ENCODE measurements around the gene PDGFRB. TPM values are rescaled to one million over a fixed set of nuclear protein-coding genes. Genes with fewer than 3 reads are reported as not detected.

The PDGFRB gene
- total RNA-seq, 6 experiments from 2014 or later: 6.8 to 19.5 (median 9.4) TPM

DNA sequence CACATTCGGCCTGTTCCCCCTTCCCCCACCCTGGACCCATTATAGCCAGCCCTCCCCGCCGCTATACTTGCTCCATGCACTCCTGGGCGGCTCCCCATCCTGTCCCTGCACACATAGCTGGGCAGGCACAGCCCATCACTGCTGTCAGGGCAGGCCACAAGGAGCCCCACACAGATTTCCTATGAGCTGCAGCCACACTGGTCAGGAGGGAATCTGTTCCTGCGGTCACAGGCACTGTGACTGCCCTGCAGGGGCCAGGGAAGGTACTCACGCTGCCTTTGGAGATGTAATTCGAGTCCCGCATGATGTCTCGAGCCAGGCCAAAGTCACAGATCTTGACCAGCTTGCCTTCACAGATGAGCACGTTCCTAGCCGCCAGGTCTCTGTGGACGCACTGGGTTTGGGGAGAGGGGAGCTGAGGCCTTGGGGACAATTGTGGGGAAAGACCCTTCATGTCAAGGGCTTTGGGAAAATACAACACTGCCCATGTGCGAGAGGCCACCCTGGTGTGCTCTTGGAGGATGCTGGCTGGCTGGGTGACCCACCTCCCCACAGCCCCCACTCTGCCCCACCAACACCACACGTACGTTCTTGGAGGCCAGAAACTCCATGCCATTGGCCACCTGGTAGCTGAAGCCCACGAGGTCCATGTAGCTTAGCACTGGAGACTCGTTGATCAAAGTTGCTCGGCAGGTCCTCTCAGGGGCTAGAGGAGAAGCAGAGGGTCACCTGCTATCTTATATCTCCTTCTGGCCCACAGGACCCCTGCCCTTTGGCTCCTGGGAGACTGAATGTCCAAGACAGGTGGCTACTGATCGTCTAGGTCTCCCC is 34.8 kb downstream of the PDGFRB start:
- 90% methylated on average over 9 of the region's 19 CpGs for WGBS (ENCODE audit: insufficient coverage, low coverage, low lambda C conversion rate, missing lambda C conversion rate)
- H3K4me1 ChIP-seq: no peaks in the 10 kb centered on the region
- DNase-seq (peak in 1 of 3 donors; percentile 38), ATAC-seq (no peak)
- no peaks in the 10 kb centered on the region for H3K36me3 ChIP-seq
- no peak for TF ChIP-seq POLR2A (IDR thresholded peaks at IDR 0.05)
- TF ChIP-seq, protein P1, sequence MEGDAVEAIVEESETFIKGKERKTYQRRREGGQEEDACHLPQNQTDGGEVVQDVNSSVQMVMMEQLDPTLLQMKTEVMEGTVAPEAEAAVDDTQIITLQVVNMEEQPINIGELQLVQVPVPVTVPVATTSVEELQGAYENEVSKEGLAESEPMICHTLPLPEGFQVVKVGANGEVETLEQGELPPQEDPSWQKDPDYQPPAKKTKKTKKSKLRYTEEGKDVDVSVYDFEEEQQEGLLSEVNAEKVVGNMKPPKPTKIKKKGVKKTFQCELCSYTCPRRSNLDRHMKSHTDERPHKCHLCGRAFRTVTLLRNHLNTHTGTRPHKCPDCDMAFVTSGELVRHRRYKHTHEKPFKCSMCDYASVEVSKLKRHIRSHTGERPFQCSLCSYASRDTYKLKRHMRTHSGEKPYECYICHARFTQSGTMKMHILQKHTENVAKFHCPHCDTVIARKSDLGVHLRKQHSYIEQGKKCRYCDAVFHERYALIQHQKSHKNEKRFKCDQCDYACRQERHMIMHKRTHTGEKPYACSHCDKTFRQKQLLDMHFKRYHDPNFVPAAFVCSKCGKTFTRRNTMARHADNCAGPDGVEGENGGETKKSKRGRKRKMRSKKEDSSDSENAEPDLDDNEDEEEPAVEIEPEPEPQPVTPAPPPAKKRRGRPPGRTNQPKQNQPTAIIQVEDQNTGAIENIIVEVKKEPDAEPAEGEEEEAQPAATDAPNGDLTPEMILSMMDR (IDR thresholded peaks at IDR 0.05): no peak
- no peaks in the 10 kb centered on the region for H3K27me3 ChIP-seq
- H3K4me3 ChIP-seq: no peak overlapping the region
- intact Hi-C loops (cut with DNase I): no loop called here
- no peaks in the 10 kb centered on the region for H3K9me3 ChIP-seq
- no peak overlapping the region for H3K27ac ChIP-seq

DNA sequence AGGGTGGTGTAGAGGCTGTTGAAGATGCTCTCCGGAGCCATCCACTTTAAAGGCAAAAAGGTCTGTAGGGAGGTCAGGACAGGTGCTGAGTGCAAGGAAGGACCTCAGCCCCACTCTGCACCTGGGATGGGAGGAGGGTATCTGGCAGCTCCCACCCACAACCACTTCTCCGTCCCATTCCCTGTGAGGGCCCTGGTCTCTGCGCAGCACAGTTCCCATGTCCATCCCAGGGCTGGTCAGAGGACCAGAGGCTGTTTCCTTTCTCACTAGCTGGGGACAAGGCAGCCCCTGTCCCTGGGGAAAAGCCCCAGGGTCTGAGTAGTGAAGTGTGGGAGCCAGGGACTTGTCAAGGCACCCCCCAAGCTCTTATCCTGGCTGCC is 35.6 kb downstream of the PDGFRB start:
- Histone ChIP-seq H3K4me3 (no peak overlapping the region), H3K27ac (no peak overlapping the region), H3K27me3 (no peaks in the 10 kb centered on the region), H3K36me3 (no peaks in the 10 kb centered on the region), H3K4me1 (no peaks in the 10 kb centered on the region), H3K9me3 (no peaks in the 10 kb centered on the region)
- TF ChIP-seq POLR2A (IDR thresholded peaks at IDR 0.05): no peak
- TF ChIP-seq, protein P1 (IDR thresholded peaks at IDR 0.05): no peak
- intact Hi-C loops (cut with DNase I): no loop called here
- DNase-seq (peak in 1 of 3 donors; percentile 26), ATAC-seq (no peak)
- no CpG with 5 or more reads among the region's 3 CpGs for WGBS (ENCODE audit: insufficient coverage, low coverage, low lambda C conversion rate, missing lambda C conversion rate)

DNA sequence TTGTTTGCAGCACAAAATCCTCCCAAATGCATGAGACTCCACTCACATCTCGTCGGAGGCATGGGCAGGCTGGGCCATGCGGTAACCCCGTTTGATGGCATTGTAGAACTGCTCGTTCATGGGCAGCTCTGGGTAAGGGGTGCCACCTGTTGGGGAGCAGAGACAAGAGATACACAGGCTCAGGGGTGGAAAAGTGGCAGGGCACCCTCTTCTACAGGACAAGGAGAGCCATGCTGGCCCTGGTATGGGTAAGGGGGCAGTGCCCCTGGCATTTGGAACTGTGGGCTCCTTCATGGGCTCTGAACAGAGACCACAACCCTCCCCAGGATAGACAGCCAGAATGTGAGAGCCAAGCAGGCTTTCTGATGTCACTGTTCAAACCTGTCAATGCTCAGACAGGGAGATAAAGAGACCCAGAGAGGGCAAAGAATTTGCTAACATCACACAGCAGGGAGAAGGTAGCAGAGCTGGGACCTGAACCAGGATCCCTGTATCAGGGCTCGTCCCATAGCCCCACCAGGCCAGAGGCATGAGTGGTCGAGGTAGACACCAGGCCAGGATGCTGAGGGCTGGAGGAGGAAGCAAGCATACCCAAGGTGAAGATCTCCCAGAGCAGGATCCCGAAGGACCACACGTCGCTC is 36.1 kb downstream of the PDGFRB start:
- H3K27ac ChIP-seq: no peak overlapping the region
- DNase-seq: peak in 1 of 3 donors; percentile 40
- WGBS (ENCODE audit: insufficient coverage, low coverage, low lambda C conversion rate, missing lambda C conversion rate): 82% methylated on average over 2 of the region's 10 CpGs

DNA sequence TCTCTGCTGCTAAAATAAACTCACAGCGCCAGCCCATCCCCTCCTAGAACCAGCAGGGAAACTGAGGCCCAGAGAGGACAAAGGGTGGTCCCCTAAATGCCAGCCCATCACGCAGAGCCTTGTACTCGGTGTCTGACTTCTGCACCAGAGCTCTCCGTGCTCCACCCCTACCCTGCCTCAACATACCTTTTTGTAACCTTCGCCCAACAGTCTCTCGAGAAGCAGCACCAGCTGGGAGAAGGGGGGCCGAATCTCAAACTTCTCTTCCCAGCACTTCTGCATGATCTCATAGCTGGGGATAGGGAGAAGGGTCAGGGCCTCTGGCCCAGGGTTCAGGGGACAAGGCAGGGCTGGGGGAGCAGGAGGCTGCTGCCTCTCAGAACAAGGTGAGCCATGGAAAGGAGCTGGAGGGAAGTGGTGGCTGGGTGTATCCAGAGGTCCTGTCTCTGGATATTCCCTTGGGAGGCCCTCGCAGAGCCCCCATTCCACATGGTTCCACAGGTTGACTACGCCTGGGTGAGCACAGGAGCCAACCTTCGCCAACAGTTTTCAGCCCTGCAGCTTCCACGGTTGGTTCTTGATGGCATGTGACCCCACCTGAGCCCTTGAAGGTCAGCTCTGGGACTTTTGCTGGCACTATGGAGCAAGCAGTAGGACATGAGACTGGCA is 37.0 kb downstream of the PDGFRB start:
- ATAC-seq (no peak), DNase-seq (peak in 1 of 3 donors; percentile 28)
- no peaks in the 10 kb centered on the region for H3K9me3 ChIP-seq
- TF ChIP-seq POLR2A (IDR thresholded peaks at IDR 0.05): no peak
- H3K36me3 ChIP-seq: no peaks in the 10 kb centered on the region
- no peak overlapping the region for H3K4me3 ChIP-seq
- no peaks in the 10 kb centered on the region for H3K27me3 ChIP-seq
- H3K4me1 ChIP-seq: no peaks in the 10 kb centered on the region
- H3K27ac ChIP-seq: no peak overlapping the region
- intact Hi-C loops (cut with DNase I): no loop called here
- WGBS (ENCODE audit: insufficient coverage, low coverage, low lambda C conversion rate, missing lambda C conversion rate): 88% methylated on average over 7 of the region's 11 CpGs

More for the DNA sequence above, 36.1 kb downstream of the PDGFRB start:
- no peaks in the 10 kb centered on the region for H3K9me3 ChIP-seq
- intact Hi-C loops (cut with DNase I): no loop called here
- H3K4me1 ChIP-seq: no peaks in the 10 kb centered on the region
- no peak overlapping the region for H3K4me3 ChIP-seq
- ATAC-seq: no peak
- H3K27me3 ChIP-seq: no peaks in the 10 kb centered on the region
- no peaks in the 10 kb centered on the region for H3K36me3 ChIP-seq
- TF ChIP-seq, protein P1 (IDR thresholded peaks at IDR 0.05): no peak
- TF ChIP-seq POLR2A (IDR thresholded peaks at IDR 0.05): no peak

All from right lobe of liver (tissue), 6 donors.